Limb (tissue), 2 donors: ENCODE measurements around the gene FAM170A.

Source experiments
- DNase-seq, 2 donors: peaks; one replicate each; pipeline ENCODE4 v3.0.0-alpha.2; 2016; ENCODE audit errors: extremely low spot score in 2 of 2

The FAM170A gene

GRCh38 chr5:119629339-119629738 lies at the start of gene FAM170A:
Gene FAM170A (plus strand): TSS chr5:119629558. CDS start chr5:119629769, 211 bp downstream.
- no peak for DNase-seq

DNA sequence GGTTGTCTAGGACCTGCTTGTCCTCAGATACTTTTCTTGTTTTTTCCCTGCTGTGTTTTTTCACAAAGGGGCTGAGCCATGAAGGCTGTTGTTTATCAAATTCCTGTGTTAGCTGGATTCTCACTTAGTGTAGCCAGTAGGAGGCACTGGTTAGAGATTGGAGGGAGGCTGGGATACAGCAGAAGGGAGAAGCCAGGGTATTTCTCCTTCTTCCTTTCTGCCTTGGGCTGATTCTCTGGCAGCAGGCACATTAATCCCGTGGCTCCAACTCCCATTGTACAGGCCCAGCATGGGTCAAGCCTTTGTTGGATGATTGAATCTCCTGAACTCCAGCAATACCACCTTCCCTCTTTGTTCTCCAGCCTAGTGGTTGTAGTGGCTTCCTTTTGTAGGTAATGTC lies 46.4 kb upstream of the FAM170A start:
- DNase-seq, result no peak

- no peak for DNase-seq
Measured at GRCh38 chr5:119583684-119584083, 45.7 kb upstream of the FAM170A start.

- DNase-seq, result no peak
Measured at GRCh38 chr5:119596046-119596445, 33.3 kb upstream of the FAM170A start.

GRCh38 chr5:119597728-119598298 lies 31.5 kb upstream of the FAM170A start:
- no peak for DNase-seq

DNA sequence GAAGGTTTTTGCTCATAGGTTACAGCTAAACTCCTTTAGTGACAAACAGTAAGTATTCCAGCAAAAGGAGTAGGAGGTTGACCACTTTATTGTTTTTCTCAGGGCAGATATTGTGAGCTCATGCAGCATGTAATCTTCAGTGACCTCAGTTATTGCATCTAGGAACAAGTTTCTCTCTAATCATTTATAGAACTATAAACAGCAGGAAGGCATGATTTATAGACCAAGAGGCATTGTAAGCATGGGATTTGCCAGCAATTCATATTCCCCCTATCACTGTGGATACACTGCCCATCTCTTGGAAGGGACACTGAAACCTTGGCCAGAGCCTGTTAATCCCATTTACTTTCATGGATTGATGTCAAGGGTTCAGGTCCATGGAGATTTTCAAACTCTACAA lies 15.4 kb upstream of the FAM170A start:
- DNase-seq, result no peak

DNA sequence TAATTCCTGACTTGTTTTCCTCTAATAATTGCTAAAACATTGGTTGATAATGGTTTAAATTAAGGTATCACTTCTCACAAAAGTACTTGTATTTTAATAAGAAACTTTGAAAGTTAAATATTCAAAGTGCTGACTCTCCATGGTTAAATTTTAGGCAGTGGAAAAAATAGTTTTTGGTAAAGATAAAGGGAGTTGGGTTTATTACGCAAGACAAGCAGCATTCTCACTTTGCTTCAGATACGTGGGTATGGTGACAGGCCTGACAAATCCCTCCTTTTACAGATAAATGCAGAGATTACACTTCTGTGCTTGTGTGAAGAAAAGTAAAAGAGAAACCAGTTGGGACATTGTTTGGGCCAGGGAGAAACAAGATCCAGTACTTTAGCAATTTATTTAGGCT lies 14.5 kb upstream of the FAM170A start:
- DNase-seq, result no peak

GRCh38 chr5:119626086-119626485 lies 3.3 kb upstream of the FAM170A start:
- DNase-seq, result no peak

- DNase-seq, result no peak
Measured at GRCh38 chr5:119630752-119631440, 1.5 kb downstream of the FAM170A start.

GRCh38 chr5:119631660-119632059 lies 2.3 kb downstream of the FAM170A start:
- DNase-seq, result no peak

DNA sequence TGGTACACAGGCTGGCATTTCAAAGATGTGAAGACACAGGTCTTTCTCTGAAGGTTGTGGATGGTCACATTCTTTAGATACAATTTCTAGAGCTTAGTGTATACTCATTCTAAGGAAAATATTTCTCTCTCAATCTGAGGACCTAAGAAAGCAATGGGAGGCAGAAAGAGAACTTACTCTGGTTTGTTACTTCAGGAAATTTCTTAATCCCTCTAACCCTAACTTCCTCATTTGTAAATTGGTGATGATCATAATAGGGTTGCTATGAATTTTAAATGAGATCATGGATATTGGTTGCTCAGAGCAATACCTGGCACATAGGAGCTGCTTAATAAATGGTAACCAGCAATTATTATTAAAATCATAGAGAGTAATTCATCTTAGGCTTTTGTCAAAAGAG lies 22.1 kb downstream of the FAM170A start:
- no peak for DNase-seq

DNA sequence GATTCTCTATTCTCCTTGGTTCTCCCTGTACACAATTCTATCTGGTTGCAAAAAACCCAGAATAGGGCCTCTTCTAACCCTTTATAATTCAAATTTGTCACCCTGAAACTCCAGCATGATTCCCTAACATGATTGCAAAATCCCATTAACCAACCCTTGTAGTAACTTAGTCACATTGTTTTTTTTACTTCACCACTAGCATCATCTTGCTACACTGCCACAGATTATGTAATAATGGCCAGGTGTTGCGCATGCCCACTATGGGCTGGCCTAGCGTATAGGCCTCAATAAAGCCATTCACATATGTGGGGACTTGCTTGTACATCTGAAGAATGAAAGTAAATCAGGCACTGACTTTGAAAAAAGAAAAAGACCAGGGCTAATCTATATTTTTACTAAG lies 25.7 kb downstream of the FAM170A start:
- no peak for DNase-seq

- DNase-seq, result no peak
Measured at GRCh38 chr5:119656023-119656422, 26.7 kb downstream of the FAM170A start.

- DNase-seq, result no peak
Measured at GRCh38 chr5:119666542-119666941, 37.2 kb downstream of the FAM170A start.

DNA sequence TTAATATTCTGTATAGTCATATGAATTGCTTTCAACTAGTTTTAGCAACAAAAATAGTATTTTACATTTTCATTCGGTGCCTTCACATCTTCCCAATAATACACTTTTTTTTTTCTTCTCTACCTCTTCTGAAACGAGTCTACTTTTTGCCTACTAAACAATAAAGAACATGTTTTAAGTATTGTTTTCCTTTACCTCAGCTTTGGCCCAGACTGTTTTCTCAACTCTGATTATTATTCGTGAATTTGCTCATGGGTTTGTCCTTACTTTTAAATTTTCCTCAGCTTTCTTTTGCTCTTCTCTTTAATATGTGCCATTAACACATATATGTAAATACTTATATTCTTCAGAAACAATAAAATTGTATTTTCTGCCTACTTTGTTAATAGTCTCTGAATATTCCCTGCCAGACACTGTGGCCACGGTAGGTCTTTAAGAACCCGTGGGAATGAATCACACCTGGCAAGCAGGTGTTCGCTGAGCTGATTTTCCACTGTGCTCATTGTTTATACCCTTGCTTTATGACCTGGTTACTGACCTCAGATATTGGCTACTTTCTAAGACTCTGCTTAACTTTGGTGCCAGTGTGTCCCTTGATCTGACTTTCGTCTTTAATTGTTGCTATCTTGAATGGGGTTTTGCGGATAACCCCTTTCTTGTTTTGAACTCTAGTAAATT lies 49.1 kb downstream of the FAM170A start:
- DNase-seq, result no peak

- DNase-seq, result no peak
Measured at GRCh38 chr5:119680080-119680479, 50.7 kb downstream of the FAM170A start.

DNA sequence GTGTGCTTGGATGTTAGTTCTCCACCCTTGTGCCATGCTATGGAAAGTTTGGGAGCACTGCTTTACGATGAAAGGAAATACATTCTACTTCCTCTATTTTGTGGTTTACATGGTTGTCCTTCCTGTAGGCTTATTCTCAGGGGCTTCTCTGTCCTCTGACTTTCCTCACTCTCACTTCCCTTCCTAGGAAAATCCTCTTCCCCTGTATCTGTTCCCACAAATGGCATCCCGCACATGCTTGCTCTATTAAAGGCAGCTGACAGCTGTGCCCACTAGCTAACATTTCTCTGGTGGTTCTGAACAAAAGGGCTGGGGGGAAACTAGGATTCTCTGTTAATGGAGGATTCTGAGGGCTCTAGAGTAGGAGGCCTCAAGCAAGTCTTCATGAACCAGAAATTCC lies 52.4 kb downstream of the FAM170A start:
- peak in 1 of 2 donors; percentile 4 for DNase-seq

DNA sequence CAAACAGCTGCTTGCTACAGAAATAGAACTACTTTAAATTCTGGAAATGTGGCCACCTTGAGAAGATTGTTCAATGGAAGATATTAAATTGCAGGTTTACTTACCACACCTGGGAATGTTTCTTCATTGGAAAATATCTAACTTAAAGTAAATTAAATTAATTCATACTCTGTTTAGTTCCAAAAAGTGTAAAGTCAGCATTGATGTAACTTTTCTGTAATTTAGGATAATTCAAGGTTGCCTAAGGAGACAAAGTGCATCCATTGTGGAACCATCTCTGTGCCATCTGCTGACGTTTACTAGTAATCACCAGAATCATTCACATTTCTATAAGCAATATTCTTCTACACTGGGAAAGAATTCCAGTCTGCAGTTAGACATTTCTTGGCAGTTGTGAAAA lies 53.0 kb downstream of the FAM170A start:
- DNase-seq, result no peak
